ENCODE data around the gene USP25.

Gene USP25

GRCh38 chr21:15856813-15857212 lies 127.0 kb downstream of the USP25 start:
- DNase-seq (ENCODE audit: low spot score) = no peak

GRCh38 chr21:15857740-15858139 lies 128.0 kb downstream of the USP25 start:
- DNase-seq (ENCODE audit: low spot score) = no peak

DNA sequence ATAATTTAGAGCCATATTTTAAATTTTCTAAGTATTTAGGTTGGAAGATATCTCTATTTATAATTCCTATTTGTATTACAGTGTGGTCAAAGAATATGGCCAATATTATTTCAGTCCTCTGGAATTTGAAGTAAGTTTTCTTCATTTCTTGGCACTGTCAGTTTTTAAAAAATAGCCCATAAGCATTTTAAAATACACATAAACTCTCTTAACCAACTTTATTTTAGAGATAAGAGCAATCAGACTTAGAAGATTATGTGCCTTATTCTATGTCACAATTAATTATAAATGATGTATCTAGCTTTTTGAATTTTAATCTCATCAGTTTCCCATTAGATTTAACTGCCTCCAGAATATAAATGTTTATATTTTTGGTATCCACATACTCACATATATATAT lies 130.8 kb downstream of the USP25 start:
- no peak for DNase-seq (ENCODE audit: low spot score)

DNA sequence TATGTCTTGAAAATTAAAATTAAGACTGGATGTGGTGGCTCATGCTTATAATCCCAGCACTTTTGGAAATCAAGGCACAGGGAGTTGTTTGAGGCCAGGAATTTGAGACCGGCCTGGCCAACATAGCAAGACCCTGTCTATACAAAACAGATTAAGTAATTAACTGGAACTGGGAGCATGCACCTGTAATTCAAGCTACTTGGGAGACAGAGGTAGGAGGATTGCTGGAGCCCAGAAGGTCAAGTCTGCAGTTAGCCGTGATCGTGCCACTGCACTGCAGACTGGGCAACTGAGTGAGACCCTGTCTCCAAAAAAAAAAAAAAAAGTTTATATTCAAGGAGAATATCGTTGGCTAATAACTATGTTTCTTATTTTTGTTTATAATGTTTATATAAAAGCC lies 139.2 kb downstream of the USP25 start:
- no peak for DNase-seq (ENCODE audit: low spot score)

DNA sequence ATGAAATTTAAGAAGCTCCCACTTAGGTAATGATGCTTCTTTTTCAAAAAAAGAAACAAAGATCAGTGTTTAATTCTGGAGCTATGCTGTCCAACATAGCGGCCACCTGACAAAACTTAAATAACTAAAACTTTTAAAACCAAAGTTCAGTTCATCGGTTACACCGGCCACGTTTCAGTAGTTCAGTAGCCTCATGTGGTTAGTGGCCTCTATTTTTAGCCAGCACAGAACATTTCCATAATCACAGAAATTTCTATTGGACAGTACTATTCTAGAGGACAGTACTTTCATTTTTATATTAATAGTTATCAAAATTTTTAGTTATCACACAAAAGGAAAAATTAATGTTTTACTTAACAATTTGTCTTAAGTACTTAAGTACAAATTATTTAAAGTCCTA lies 141.0 kb downstream of the USP25 start:
- DNase-seq (ENCODE audit: low spot score) = no peak

DNA sequence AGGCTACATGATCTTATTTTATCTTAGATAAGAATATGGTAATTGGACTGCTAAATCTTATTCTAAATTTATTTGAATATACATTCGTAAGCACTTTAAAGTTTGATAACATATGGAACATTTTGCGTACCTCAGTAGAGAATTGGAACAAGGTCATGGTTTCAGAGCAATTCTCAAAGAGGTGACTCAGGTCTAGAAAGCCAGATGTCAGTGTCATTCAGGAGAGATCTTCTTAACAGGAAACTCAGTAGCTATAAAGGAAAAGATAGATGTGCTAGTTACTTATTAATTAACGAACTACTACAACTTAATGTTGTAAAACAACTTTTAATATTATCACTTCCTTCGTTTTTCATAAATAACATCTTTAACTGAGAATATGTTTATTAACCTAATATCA lies 142.5 kb downstream of the USP25 start:
- no peak for DNase-seq (ENCODE audit: low spot score)

DNA sequence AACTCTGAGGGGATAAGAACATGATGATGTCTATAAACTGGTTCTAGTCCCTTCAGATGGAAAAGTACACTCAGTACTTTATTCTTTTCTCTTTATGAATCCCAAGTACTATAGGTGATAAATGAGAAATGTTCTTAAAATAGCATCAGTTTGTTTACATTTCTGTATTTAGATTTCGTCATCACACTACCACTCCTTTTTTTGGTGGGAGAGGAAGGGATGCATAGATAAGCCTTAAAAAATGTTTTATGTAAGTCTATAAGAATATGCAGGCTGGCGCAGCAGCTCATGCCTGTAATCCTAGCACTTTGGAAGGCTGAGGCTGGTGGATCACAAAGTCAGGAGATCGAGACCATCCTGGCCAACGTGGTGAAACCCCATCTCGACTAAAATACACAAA lies 144.8 kb downstream of the USP25 start:
- DNase-seq (ENCODE audit: low spot score) = no peak

DNA sequence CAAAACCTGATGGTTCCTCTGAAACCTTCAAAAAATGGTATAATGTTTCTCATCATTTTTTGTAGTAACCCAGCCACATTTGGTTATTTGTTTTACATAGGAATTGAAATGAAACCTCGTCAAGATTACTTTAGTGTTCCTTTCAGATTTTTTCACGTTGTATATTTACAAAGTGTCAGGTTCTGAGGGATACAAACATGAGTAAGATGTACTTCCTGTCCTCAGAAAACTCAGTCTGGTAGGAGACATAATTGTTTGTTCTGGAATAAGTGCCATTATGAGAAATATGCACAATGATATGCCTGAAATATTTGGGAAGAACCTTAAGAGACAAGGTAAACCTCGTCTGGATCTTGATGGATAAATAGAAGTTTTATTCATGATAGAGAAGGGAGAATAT lies 145.5 kb downstream of the USP25 start:
- DNase-seq (ENCODE audit: low spot score) = no peak

DNA sequence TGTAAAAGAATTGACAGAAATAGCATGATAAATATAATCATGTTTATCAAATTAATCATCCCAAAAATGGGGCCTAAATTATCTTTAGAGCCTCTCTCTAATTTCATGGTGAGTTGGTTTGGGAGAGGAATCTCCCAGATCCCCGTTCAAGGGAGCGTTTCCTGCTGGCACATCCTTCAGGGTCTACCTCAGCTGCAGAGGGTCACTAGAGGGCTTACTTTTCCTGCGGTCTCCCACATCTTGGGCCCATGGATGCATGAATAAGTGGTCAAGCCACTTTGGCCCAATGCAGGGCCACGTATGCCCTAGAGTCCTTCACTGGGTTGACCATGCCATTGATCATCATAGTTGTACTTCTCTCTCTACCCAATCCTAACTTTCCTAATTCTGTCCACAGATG lies 164.1 kb downstream of the USP25 start:
- no peak for DNase-seq (ENCODE audit: low spot score)

DNA sequence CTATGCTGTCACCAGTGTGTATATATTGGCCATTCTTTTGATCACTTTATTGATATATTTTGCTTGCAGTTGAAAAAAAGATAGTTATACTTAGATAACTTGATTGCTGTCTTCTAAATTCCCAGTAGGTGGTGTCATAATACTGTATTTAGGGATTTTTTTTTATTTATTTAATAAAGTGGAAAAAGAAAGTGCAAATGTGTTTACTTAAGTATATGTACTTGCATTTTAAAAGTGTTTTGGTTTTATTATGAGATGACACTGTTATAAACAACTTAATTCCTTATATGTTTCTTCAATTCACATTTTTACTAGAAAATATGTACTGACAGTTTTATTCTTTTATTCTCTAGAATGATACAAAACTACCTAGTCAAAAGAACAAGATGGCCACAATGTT lies 164.8 kb downstream of the USP25 start:
- DNase-seq (ENCODE audit: low spot score) = peak; percentile 12

DNA sequence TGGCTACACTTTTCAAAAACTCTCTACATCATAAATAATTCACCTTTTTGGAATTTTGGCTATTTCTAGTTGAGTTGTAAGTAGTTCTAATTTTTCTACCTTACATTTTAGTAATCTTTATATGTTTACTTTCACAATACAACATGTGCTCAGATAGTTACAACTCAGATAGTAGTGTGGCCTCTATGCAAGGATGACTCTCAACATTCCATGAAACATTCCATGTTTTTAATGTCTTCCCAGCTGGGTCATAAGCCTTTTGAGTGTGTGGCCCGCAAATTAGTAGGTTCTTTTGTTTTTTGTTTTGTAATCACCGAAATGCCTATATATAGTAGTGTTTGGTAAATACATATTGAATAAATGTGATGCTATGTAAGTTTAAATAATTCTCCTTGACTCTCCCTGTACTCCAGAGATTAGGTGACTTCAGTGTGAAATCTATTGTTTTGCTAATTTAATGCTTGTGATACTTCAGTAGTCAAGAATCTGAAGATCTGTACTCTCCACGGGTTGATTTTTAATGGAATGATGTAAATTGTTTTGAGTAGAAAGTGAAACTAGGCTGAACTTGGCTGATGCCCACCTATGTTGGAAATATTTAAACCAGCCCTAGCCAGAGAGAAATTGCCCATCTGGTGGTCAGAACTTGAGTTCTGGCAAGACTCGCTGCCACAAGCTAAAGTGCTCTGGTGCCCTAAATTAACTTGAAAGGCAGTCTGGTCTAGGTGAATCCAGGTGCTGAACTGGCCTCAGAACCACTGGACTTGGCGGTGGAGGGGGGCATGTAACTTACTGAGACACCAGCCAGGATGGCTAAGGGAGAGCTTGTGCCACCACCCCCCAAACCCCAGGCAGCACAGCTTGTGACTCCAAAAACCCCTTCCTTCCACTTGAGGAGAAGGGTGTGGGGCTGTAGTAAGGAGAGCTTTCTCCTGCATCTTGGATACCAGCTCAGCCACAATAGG lies 165.6 kb downstream of the USP25 start:
- no peak for DNase-seq (ENCODE audit: low spot score)

- no peak for DNase-seq (ENCODE audit: low spot score)
These were observed 166.7 kb downstream of the USP25 start for GRCh38 chr21:15896501-15896900.

- no peak for DNase-seq (ENCODE audit: low spot score)
These were observed 174.6 kb downstream of the USP25 start for GRCh38 chr21:15904389-15904788.

GRCh38 chr21:15908187-15908586 lies 178.4 kb downstream of the USP25 start:
- DNase-seq (ENCODE audit: low spot score) = no peak

GRCh38 chr21:15928196-15928595 lies 198.4 kb downstream of the USP25 start:
- DNase-seq (ENCODE audit: low spot score) = no peak

- DNase-seq (ENCODE audit: low spot score) = no peak
These were observed 199.1 kb downstream of the USP25 start for GRCh38 chr21:15928686-15929425.

- no peak for DNase-seq (ENCODE audit: low spot score)
These were observed 199.8 kb downstream of the USP25 start for GRCh38 chr21:15929536-15929935.
